Type B pancreatic cell (in vitro differentiated cells): ENCODE data around the gene PLXNB1. TPM values are rescaled to one million over a fixed set of nuclear protein-coding genes. Genes with fewer than 3 reads are reported as not detected.

Source experiments
- DNase-seq: peaks from one replicate; pipeline ENCODE4 v3.0.0; 2021; ENCODE audit warnings: mixed read lengths; ENCODE audit not compliant: unreplicated experiment; ENCODE audit errors: extremely low spot score
- H3K27ac Mint-ChIP-seq: 2 replicates; pipeline ENCODE4 v1.8.0; 2021; ENCODE audit warnings: mild to moderate bottlenecking, mixed read lengths
- H3K27me3 Mint-ChIP-seq: 2 replicates; pipeline ENCODE4 v1.8.0; 2021; ENCODE audit warnings: mixed read lengths
- H3K36me3 Mint-ChIP-seq: 2 replicates; pipeline ENCODE4 v1.8.0; 2021; ENCODE audit warnings: mixed read lengths
- H3K4me1 Mint-ChIP-seq: one replicate; pipeline ENCODE4 v1.8.0; 2021; ENCODE audit warnings: mixed read lengths; ENCODE audit not compliant: unreplicated experiment
- H3K4me3 Mint-ChIP-seq: 2 replicates; pipeline ENCODE4 v1.8.0; 2021; ENCODE audit warnings: mild to moderate bottlenecking, mixed read lengths
- H3K9me3 Mint-ChIP-seq: 2 replicates; pipeline ENCODE4 v1.8.0; 2021; ENCODE audit warnings: mixed read lengths
- CTCF ChIP-seq: fragments of 200-600 bp; sonication (generic); conservative IDR thresholded peaks from 2 replicates; pipeline ENCODE4 v1.5.0; 2021; ENCODE audit warnings: antibody characterized with exemption, mild to moderate bottlenecking
- total RNA-seq: library from RNA; stranded (reverse); gene quantifications from 2 replicates; pipeline ENCODE4 v1.2.1, GENCODE V29; 2021; ENCODE audit warnings: low replicate concordance

PLXNB1 gene
- total RNA-seq, 1 donor from 2014 or later, result 212 TPM

DNA sequence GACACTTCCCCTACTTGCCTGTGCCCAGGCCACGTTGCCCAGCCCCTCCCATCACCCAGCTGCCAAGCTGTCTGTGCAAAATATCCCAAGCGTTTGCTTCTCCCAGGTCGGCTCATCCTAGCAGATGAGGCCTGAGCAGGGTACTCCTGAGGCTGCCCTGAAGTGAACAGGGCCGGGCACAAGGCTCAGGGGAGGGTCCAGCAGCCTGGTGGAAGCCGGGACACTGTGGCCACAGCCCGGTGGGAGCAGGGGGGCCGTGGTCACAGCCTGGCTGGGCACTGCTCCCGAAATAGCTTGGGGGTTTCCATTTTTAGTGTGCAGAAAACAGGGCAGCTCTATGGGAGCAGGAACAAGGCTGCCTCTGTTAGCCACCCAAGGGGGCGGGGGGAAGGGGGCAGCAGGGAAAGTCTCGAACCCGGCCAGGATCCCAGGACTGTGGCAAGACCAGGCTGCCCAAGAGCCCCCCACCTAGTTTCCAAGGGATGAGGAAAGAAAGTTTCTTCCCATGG lies 3.4 kb downstream of the PLXNB1 start:
- Mint-ChIP-seq H3K36me3 (peaks cover 12% of the 10 kb centered on the region), H3K4me3 (peak overlapping the region; percentile 90), H3K9me3 (no peaks in the 10 kb centered on the region), H3K27ac (peak overlapping the region; percentile 90), H3K4me1 (peaks cover 46% of the 10 kb centered on the region), H3K27me3 (no peaks in the 10 kb centered on the region)
- DNase-seq, result no peak
- no peak for TF ChIP-seq CTCF

GRCh38 chr3:48425281-48425812 lies 4.5 kb downstream of the PLXNB1 start:
- Mint-ChIP-seq H3K4me1 (peaks cover 36% of the 10 kb centered on the region), H3K27ac (peak overlapping the region; percentile 90), H3K27me3 (no peaks in the 10 kb centered on the region), H3K9me3 (no peaks in the 10 kb centered on the region), H3K36me3 (peaks cover 12% of the 10 kb centered on the region), H3K4me3 (peak overlapping the region; percentile 77)
- DNase-seq, result no peak
- no peak for TF ChIP-seq CTCF

- Mint-ChIP-seq H3K4me1 (peaks cover 36% of the 10 kb centered on the region), H3K27me3 (no peaks in the 10 kb centered on the region), H3K9me3 (no peaks in the 10 kb centered on the region), H3K27ac (peak overlapping the region; percentile 90), H3K36me3 (peaks cover 12% of the 10 kb centered on the region), H3K4me3 (peak overlapping the region; percentile 54)
- no peak for TF ChIP-seq CTCF
- DNase-seq, result no peak
Measured at GRCh38 chr3:48423883-48424695, 5.8 kb downstream of the PLXNB1 start.

- H3K27ac Mint-ChIP-seq, result peak overlapping the region; percentile 88
Measured at GRCh38 chr3:48423241-48423882, 6.5 kb downstream of the PLXNB1 start.

GRCh38 chr3:48422681-48423080 lies 7.2 kb downstream of the PLXNB1 start:
- TF ChIP-seq CTCF, result no peak
- H3K4me1 Mint-ChIP-seq, result peaks cover 27% of the 10 kb centered on the region
- no peak for DNase-seq
- peaks cover 9% of the 10 kb centered on the region for H3K36me3 Mint-ChIP-seq
- H3K4me3 Mint-ChIP-seq, result no peak overlapping the region
- peak overlapping the region; percentile 88 for H3K27ac Mint-ChIP-seq
- H3K27me3 Mint-ChIP-seq, result no peaks in the 10 kb centered on the region
- no peaks in the 10 kb centered on the region for H3K9me3 Mint-ChIP-seq

More at GRCh38 chr3:48423241-48423882, 6.5 kb downstream of the PLXNB1 start:
- H3K9me3 Mint-ChIP-seq, result no peaks in the 10 kb centered on the region
- peaks cover 12% of the 10 kb centered on the region for H3K36me3 Mint-ChIP-seq
- DNase-seq, result no peak
- TF ChIP-seq CTCF, result no peak
- peaks cover 34% of the 10 kb centered on the region for H3K4me1 Mint-ChIP-seq
- H3K4me3 Mint-ChIP-seq, result no peak overlapping the region
- no peaks in the 10 kb centered on the region for H3K27me3 Mint-ChIP-seq
